Stimulated activated CD8-positive, alpha-beta memory T cell treated with anti-CD3 and anti-CD28 coated beads, Interleukin-7, amount 100 ng/mL, for 24 hours (primary cell): ENCODE data around the gene SUN1.
"Not testable (repeated sequence)": the region's sequence is repeated elsewhere in the genome, so short reads cannot be mapped to it uniquely, and the experiment has no call there.

Experiments used
- DNase-seq: peaks from one replicate; pipeline ENCODE4 v3.0.0-alpha.2; 2020; ENCODE audit warnings: low read depth

The SUN1 gene

DNA sequence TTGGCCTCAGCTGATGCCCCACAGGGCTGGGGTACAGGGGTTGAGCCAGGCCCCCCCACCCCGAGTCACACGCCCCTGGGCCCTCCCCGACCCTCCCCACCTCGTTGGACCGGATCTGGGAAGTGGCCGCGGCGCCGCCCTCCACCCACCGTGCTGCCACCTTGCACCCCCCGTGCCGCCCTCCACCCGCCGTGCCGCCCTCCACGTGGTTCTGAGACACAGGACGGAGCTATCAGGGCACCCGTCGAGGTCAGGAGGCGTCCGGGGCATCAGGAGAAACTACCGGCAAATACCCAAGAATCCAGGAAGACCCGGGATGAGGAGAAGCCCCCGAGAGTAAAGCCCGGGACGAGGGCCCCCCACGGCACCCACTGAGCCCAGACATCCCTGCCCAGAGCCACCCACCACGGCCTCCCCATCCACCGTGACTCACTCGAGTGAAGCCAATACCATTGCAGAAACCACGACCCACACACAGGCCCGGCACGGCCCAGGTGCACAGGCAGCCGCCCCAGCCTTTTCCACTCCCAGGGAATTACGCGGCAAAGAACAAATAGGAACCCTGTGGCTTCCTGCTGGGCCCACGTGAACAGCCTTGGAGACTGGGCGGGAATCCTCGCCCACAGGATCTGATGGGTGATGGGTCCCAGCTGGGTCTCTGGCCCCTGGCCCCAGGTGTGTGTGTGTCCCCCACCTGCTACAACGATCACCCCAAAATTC lies 88.2 kb downstream of the SUN1 start:
- no peak for DNase-seq

DNA sequence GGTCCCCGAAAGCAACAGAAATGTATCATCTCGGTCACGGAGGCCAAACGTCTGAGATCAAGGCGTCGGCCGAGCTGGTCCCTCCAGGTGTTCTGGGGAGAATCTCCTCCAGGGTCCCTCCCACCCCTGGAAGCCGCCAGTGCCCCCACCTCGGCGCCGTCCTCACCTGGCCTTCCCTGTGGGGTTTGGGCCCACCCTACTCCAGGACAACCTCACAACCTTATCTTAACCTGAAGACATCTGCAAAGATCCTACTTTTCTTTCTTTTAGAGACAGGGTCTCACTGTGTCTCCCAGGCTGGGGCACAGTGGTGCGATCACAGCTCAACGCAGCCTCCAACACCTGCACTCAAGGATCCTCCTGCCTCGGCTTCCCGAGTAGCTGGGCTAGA lies 88.8 kb downstream of the SUN1 start:
- no peak for DNase-seq

DNA sequence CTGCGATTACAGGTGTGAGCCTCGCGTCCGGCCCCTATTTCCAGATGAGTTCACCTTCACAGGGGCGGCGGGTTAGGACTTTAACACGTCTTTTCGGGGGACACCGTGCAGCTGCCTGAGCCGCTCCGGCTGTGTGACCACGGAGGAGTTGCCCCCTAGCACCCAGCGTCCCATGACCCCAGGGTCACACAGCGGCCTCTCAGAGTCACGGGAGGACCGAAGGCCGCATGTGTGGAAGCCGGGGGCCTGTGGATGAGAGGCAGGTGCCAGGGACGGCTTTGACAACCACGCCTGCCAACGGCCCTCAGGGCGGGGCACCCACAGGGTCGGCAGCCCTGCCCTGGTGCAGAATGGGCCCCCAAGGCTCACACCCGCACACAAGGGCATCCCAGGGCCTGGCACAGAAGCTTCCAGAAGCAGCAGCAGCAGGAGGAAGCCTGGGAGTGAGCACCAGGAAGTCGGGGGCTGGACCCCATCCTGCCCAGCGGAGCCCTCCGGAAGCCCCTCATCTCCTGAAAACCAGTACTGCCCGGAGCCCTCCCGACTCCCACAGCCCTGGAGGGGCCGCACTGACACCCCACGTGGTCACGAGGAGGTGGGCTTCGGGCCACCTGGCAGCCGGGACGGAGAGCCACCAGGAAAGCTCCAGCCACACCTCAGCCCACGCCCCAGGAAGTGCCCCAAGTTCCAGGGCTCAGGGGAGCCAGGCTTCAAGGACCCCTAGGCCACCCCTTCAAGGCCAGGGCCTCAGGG lies 89.5 kb downstream of the SUN1 start:
- DNase-seq: no peak

DNA sequence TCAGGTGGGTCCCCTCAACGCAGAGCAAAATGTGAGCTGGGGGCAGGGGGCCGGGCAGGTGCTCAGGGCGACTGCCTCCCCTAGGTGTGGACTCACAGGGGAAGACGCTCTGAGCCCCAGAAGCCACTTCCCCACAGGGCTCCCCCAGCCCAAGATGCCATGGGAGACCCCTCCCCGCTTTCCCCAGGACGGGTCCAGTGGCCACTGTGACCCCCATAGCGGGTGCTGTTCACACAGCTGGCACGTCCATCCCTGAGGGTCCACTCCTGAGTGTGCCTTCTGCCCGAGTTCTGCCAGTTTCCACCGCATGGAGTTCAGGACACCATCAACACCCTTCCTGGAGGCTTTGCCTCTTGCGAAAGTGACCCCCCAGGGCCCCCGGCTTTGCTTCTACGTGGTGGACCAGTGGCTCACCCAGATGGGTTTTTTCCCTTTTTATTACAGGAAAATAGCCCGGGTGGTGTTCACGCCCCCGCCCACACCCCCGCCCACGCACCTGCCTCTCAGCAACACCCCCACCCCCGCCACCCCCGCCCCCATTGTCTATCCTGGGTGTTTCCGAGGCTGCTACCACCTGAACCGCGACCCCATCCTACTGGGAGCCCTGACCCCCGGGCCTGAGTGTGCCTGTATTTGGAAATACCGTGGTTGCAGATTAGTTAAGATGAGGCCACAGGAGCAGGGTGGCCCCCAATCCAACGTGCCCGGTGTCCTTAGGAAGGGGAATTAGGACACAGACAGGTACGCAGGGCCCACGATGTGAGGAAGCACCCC lies 90.2 kb downstream of the SUN1 start:
- DNase-seq: no peak

DNA sequence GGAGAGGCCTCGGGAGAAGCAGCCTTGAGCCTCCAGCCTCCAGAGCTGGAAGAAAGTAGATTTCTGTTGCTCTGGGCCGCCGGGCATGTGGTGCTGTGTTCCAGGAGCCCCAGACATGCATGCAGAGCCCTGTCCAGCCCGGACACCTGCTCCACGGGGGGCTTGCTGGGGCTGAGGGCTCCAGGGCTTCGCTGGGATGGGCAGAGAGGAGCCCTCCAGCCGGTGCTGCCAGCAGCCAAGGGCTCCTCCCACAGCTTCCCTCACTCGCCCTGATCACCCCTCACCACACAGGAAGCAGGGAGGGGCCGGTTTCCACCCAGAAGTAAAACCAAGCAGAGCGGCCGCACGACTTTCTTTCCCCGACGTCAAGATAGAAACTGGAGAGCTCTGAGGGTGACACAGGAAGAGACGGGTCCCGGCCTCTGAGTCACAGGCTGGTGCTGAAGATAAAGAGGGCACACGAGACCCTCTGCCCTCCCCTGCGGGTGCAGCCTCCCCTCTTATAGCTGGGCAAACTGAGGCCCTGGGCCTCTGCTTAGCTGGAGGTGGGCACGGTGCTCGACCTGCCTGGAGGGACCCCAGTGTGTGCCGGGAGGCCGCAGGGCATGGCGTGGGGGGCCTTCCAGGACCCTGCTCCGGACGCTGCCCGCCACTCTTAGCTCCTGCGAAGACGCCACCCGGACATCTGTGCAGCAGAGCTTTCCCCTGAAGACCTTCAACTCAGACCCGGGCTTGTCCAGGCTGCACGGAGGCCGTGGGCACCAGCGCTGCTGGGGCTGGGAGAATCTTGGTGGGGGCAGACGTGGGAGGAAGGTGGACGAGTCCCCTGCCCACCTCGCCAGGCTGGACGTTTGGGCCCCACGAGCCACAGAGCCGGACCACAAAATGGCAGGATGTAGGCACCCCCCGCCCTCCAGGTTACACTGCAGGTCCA lies 91.1 kb downstream of the SUN1 start:
- peak; percentile 85 for DNase-seq

DNA sequence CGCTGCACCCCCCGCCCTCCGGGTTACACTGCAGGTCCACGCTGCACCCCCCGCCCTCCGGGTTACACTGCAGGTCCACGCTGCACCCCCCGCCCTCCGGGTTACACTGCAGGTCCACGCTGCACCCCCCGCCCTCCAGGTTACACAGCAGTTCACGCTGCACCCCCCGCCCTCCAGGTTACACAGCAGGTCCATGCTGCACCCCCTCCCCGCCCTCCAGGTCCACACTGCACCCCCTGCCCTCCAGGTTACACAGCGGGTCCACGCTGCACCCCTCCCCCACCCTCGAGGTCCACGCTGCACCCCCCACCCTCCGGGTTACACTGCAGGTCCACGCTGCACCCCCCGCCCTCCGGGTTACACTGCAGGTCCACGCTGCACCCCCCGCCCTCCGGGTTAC lies 91.8 kb downstream of the SUN1 start:
- not testable (repeated sequence) for DNase-seq
